Middle frontal gyrus (tissue), 1 donor: ENCODE data around the gene DRG2.

Source experiments
- DNase-seq: peaks from one replicate; pipeline ENCODE4 v3.0.0-alpha.2; 2015; ENCODE audit warnings: low spot score; ENCODE audit errors: extremely low spot score

DRG2 gene

GRCh38 chr17:18074566-18075272 is 13.0 kb upstream of the DRG2 start:
- no peak for DNase-seq

- no peak for DNase-seq
These were observed 10.8 kb upstream of the DRG2 start for GRCh38 chr17:18076936-18077335.

GRCh38 chr17:18079543-18079942 is 8.2 kb upstream of the DRG2 start:
- DNase-seq: no peak

GRCh38 chr17:18084256-18084655 is 3.5 kb upstream of the DRG2 start:
- DNase-seq: no peak

- DNase-seq: no peak
These were observed 1.9 kb downstream of the DRG2 start for GRCh38 chr17:18089613-18090012.

GRCh38 chr17:18093616-18094408 is 6.1 kb downstream of the DRG2 start:
- DNase-seq: no peak

GRCh38 chr17:18094409-18094807 is 6.7 kb downstream of the DRG2 start:
- DNase-seq: no peak

- no peak for DNase-seq
These were observed 11.8 kb downstream of the DRG2 start for GRCh38 chr17:18099516-18099915.

- DNase-seq: no peak
These were observed 12.9 kb downstream of the DRG2 start for GRCh38 chr17:18100616-18101015.

GRCh38 chr17:18101828-18102227 is 14.1 kb downstream of the DRG2 start:
- no peak for DNase-seq

GRCh38 chr17:18102640-18103039 is 14.9 kb downstream of the DRG2 start:
- DNase-seq: no peak

- no peak for DNase-seq
These were observed 17.3 kb downstream of the DRG2 start for GRCh38 chr17:18105027-18105426.

GRCh38 chr17:18105595-18105994 is 17.8 kb downstream of the DRG2 start:
- no peak for DNase-seq

- no peak for DNase-seq
These were observed 18.5 kb downstream of the DRG2 start for GRCh38 chr17:18106211-18106610.

GRCh38 chr17:18107061-18107790 is 19.5 kb downstream of the DRG2 start:
- DNase-seq: no peak

- no peak for DNase-seq
These were observed 20.2 kb downstream of the DRG2 start for GRCh38 chr17:18107971-18108370.

- DNase-seq: no peak
These were observed 20.9 kb downstream of the DRG2 start, which contains the start of gene MYO15A for GRCh38 chr17:18108401-18109312. Gene MYO15A (plus strand): TSS chr17:18108756. CDS start chr17:18118801, 10,045 bp downstream.

GRCh38 chr17:18109935-18110485 is 22.3 kb downstream of the DRG2 start:
- DNase-seq: no peak

GRCh38 chr17:18110636-18111145 is 22.9 kb downstream of the DRG2 start:
- DNase-seq: no peak

GRCh38 chr17:18111330-18111971 is 23.7 kb downstream of the DRG2 start:
- no peak for DNase-seq
